GM10847 (cell line): ENCODE measurements around the gene PARVG.

Source experiments
- POLR2A ChIP-seq: IDR thresholded peaks from 2 replicates; pipeline ENCODE4 v1.6.1; 2011; ENCODE audit not compliant: insufficient read length; ENCODE audit errors: extremely low read depth

Gene PARVG

GRCh38 chr22:44247923-44248892, 67.5 kb downstream of the PARVG start:
- no peak for TF ChIP-seq POLR2A

DNA sequence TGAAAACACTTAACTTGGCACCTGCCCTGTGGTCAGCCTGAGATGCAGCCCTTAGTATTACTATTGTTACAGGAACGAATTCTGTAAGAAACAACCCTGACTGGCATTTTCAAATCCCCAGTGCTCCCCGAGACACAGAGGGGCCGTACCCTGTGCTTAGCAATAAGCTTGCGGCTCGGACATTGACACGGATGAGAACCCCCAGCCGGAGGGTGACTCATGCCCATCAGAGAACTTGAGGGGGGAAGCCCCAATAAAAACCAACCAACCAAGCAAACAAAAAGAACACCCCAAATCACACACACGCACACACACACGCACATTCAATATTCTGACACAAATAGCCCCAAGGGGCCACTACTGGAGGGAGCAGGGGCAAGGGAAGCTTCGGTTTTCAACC, 68.2 kb downstream of the PARVG start:
- no peak for TF ChIP-seq POLR2A

DNA sequence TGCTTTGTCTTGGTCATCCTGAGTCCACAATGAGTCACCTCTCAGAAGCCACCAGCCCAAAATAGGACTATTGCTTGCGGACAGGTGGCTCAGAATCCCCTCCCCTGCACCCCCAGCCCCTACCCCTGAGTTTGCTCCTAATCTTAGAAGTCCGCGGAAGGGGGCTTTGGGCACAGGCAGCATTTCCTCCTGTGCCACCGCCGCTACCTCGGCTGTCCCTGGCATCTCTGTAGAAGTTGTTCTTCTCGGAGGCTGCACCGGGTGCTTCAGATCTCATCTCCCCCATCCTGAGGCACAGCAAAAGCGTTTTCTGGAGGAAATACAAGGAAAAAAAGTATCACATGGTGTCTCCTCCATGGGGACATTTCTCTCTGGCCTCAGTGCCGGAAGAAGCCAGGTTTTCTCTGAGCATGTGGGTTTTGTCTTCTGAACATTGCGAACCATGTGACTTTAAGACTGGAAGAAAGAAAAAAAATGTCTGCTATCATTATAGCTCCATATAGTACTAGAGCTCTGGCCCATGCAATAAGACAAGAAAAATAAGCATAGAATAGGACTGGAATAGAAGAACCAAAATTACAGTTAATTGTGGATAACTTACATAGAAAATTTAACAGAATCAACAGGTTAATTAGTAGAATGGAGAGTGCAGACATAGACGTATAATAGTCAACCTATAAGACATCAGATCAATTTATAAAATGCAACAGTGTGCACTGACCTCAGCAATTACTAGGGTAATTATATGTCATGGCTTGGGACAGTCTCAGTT, 68.8 kb downstream of the PARVG start:
- TF ChIP-seq POLR2A, result no peak

- no peak for TF ChIP-seq POLR2A
These were observed 74.1 kb downstream of the PARVG start for GRCh38 chr22:44254811-44255210.

DNA sequence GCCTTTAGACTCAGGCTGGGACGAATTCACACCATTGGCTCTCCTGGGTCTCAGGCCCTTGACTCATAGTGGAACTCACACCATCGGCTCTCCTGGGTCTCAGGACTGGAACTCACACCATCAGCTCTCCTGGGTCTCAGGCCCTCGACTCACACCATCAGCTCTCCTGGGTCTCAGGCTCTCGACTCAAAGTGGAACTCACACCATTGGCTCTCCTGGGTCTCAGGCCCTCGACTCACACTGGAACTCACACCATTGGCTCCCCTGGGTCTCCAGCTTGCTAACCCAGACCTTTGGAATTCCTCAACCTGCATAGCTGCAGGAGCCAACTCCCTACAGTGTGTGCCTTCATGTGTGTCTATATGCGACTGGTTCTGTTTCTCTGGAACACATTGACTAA, 75.4 kb downstream of the PARVG start:
- TF ChIP-seq POLR2A, result no peak

- TF ChIP-seq POLR2A, result no peak
These were observed 76.1 kb downstream of the PARVG start for GRCh38 chr22:44256556-44257485.
